CD4-positive, alpha-beta T cell treated with Interleukin-2 at 100 ng/mL for 4 hours (primary cell): ENCODE results near the gene CNKSR3.
"Not testable (repeated sequence)": the region's sequence is repeated elsewhere in the genome, so short reads cannot be mapped to it uniquely, and the experiment has no call there.

ENCODE experiments used
- DNase-seq: peaks from one replicate; pipeline ENCODE4 v3.0.0-alpha.2; 2020; ENCODE audit warnings: low spot score

The CNKSR3 gene

DNA sequence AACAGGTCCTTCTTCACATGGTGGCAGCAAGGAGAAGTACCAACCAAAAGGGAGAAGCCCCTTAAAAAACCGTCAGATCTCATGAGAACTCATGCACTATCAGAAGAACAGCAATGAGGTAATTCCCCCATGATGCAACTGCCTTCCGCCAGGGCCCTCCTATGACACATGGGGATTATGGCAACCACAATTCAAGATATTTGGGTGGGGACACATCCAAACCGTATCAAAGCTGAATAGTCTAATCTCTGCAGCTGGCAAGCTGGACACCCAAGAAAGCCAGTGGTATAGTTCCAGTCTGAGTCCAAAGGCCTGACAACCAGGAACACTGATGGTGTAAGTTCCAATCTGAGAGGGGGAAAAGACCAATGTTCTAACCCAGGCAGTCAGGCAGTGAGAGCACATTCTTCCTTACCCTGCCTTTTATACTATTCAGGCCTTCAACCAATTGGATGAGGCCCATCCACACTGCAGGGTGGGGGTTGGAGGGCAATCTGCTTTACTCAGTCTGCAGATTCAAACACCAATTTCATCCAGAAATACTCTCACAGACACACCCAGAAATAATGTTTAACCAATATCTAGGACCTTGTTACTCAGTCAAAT, 17.9 kb upstream of the CNKSR3 start:
- no peak for DNase-seq

- no peak for DNase-seq
Measured at GRCh38 chr6:154526996-154527395, 16.5 kb upstream of the CNKSR3 start.

GRCh38 chr6:154522576-154522975, 12.1 kb upstream of the CNKSR3 start:
- no peak for DNase-seq

GRCh38 chr6:154521412-154521811, 10.9 kb upstream of the CNKSR3 start:
- no peak for DNase-seq

DNA sequence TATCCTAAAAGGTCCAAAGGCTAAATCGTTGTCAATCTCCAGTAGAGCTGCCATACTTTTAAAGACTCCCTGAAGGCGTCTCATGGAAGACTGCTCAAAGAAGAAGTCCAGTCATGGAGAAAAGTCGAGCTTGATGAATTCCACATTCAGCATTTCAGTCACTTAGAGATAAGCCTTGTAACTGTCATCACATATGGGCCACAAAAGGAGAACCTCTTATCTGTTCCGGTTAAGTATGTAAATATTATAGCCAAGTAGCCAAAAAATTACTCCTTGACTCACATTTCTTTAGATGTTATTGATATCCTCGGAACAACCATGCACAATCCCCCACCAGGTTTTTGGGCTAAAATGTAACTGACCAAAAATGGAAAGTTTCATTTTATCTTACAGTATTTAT, 9.8 kb upstream of the CNKSR3 start:
- no peak for DNase-seq

DNA sequence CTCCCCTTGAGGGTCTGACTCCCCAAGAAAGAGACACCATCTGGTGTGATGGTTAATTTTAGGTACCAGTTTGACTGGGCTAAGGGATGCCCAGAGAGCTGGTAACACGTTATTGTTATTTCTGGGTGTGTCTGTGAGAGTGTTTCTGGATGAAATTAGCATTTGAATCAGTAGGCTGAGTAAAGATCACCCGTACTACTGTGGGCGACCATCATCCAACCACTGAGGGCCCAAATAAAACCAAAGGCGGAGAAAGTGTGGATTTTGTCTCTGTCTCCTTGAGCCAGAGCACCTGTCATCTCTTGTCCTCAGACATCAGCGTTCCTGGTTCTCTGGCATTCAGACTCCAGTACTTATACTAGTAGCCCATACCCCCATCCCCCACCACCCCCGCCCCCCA, 7.9 kb upstream of the CNKSR3 start:
- DNase-seq: no peak

DNA sequence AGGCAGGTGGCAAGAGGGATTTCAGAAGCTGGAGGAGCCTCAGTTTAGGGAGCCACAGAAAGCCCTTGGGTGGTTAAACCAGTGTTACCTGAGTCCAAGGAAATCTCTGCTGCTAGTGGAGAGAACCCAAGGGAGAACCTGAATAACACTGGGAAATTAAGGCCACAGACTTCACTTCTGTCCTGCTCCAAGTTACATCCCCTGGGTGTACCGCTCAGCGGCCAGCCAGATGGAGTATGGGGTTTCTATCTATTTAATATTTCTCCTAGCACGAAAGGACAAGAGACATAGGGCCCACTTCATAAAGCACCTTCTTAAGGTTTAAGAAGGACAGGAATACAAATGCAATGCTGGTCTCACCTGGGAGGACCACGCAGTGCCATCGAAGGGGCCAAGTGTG, 5.8 kb upstream of the CNKSR3 start:
- DNase-seq: no peak

GRCh38 chr6:154515826-154516225, 5.3 kb upstream of the CNKSR3 start:
- DNase-seq: no peak

- DNase-seq: not testable (repeated sequence)
Measured at GRCh38 chr6:154515076-154515475, 4.6 kb upstream of the CNKSR3 start.

DNA sequence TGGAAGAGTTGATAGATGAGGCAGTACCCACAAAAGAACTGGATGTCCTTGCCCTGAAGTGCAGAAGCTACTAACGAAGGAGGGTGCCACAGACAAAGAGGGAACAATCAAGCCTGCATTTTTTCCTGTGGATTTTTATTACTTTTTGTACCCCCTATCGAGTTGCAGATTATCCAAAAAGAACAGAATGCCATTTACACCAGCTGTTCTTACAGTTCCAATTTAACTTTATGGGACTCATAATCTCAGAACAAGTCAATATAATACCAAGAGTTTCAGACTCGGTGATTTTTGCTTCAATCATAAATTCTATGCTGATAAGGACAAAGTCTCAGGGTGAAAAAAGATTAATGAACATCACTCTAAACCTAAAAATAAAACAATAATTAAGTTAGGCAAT, 4.0 kb upstream of the CNKSR3 start:
- no peak for DNase-seq

GRCh38 chr6:154513601-154514320, 3.3 kb upstream of the CNKSR3 start:
- no peak for DNase-seq

DNA sequence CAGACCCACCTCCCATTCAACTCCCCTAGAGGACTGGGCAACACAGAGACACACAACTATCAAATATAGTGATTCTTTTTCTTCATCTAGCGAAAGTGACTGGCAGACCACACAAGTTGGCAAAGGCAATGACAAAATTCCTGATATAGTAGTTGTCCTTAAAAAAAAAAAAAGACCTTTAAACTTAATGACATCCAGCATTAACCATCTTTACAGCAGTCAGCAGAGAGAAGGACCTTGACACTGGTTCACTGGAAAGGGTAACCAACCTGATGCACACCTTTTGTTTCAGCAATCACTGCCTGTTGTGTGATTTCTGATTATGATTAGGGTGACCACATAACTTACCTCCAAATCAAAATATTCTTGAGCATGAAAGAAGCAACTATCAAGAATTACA, 1.7 kb upstream of the CNKSR3 start:
- DNase-seq: no peak

- no peak for DNase-seq
Measured at GRCh38 chr6:154511791-154512190, 1.3 kb upstream of the CNKSR3 start.

GRCh38 chr6:154509421-154510143, 903 bp downstream of the CNKSR3 start:
- no peak for DNase-seq

DNA sequence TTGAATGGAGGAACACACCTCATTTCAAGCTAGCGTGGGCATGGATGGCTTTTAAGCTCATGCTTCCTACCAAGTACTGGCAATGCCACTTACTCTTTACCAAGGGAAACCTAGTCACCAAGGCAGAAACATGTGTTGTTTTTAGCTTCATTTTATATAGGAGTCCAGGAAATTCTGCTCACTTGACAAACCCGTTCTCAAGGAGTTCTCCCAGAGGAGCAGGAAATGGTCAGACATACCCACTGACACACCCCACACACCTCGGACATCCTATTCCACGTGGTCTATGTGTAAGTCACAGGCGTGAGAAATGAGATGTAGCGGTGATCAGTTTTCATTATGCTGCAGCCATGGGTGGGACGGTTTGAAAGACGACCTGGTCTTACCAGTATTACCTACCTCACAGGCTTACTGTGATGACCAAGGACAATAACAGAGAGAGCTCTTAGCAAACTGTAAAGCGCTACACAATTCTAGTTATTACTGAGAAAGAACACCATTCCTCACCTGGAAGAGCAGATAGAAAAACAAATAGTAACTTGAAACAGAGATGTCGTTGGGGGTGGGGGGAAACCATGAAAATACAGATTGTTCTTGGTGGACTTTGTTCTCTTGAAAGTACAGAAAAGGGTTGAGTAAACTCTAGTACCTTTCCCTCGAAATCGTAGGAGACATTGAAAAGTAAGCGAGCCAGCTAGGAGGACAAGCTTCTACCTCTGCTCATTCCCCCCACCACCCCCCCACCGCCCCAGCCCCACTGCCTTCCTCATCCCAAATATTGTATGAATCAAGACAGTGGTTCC, 1.7 kb downstream of the CNKSR3 start:
- no peak for DNase-seq

DNA sequence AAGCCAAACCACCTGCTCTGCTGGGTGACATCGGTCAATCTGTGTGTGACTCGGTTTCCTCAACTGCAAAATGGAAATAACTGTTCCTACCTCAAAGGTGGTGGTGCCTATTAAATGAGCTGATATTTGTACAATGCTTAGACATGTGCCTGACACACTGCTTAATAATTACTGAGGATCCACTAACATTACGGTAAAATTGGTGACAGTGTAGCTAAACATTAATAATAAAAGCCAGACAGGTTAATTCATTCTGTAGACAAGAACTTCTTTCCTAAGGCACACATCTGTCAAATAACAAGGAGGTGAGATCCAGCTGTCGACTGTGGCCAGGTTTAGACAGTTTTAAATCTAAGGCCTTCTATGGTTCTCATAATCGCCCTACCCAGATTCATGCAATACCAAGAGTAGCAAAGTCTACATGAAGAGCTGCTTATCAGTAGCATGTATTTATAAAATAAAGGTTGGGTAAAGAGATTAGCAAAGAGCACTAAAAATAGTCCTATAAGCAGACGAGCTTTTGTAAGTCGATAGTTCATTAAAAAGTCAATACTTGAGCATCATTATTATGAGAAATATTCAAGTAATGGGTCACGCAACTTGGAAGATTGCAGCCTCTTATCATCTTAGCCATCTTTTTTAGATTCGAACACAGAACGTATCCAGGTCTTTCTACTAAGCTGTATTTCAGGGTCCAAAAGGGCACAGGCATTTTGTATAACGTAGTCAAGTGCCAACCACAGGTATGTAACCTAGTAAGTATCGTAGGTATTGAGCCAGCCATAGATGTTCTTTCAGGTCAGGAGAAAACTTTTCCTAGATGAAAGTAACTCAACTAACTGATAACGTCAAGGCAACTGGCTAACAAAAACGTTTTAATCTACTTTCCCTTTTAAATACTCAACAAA, 3.2 kb downstream of the CNKSR3 start:
- DNase-seq: no peak

DNA sequence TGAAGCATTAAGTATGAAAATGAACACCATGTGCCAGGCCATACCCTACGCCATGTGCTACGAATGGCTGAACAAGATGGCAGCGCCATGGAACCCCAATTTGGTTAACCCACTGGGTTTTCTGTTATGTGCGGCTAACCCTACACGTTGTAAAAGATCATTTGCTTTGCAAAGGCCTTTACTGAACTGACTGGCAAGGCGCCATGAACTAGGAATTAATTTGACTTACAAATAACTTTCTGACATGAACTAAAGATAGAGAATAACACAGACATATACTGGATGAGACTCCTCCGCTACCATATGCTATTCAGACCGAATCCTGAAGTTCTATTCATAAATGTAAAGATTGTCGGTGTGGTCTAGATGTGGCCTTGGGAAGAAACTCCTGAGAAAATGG, 3.9 kb downstream of the CNKSR3 start:
- DNase-seq: no peak

DNA sequence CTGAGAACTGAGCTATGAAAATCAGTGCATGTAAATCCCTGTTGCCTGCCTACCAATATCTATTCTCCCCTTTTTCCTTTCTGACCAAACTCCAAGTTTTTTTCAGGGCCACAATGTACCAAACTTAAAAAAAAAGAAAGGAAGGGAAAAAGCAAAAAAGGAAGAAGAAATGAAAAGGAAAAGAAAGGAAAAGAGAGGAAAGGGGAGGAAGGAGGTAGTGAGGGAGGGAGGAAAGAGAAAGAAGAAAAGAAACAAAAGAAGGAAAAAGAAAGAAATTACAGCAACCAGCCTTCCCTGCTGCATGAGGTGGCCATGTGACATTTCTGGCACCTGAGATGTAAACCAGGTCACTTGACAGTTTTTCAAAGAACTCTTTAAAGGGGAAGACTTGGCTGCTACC, 4.4 kb downstream of the CNKSR3 start:
- DNase-seq: no peak

GRCh38 chr6:154504865-154505449, 5.5 kb downstream of the CNKSR3 start:
- no peak for DNase-seq

DNA sequence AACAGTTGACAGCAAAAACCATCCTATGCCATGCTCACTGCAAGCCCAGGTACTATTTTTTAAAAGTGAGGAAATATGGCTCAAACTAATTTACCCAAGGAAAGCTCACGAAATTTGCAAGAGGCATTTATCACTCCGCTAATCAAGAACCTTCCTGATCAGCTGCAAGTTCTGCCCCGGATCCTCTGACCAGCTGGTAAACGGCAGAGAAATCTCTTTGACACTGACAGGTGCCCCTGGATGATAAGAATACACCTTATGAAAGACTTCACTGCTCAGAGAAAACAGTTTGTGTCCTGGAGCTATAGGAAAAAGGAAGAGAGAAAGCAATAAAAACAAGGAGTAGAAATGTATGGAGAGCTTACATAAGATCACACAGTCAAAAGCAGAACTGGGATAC, 6.4 kb downstream of the CNKSR3 start:
- DNase-seq: no peak

DNA sequence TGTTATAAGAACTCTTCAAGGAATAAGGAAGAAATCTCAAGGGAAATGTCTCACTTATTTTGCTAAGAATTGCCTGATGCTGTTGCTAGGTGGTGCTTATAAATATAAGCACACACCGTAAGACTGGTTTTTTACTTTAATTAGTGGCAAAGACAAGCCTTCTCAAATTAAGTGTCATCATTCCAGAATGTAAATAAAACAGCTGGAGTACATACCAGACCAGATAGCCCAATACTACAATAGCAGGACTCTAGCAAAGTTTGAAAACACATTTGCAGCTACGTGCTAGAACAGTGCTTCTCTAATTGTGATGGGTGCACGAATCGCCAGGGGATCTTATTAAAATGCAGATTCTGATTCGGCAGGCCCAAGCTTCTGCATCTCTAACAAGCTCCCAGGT, 6.8 kb downstream of the CNKSR3 start:
- no peak for DNase-seq
